NT2/D1 (cell line): ENCODE data around the gene TUBB8B.
"Not testable (repeated sequence)": the region's sequence is repeated elsewhere in the genome, so short reads cannot be mapped to it uniquely, and the experiment has no call there.

Experiments
- DNase-seq: peaks from one replicate; pipeline ENCODE4 v3.0.0-alpha.2; 2011; ENCODE audit warnings: low read depth, low spot score
- H3K27me3 ChIP-seq: 2 replicates; pipeline ENCODE4 v1.6.0; 2011; ENCODE audit warnings: mild to moderate bottlenecking; ENCODE audit not compliant: insufficient read length, insufficient read depth
- H3K36me3 ChIP-seq: 2 replicates; pipeline ENCODE4 v1.6.1; 2011; ENCODE audit warnings: mild to moderate bottlenecking, low read length, mixed read lengths; ENCODE audit not compliant: insufficient read depth, insufficient read length
- H3K4me1 ChIP-seq: 2 replicates; pipeline ENCODE4 v1.5.1; 2011; ENCODE audit not compliant: insufficient read depth, insufficient read length
- H3K4me3 ChIP-seq: 2 replicates; pipeline ENCODE4 v1.5.1; 2011; ENCODE audit warnings: low read depth; ENCODE audit not compliant: insufficient read length
- H3K9ac ChIP-seq: 2 replicates; pipeline ENCODE4 v1.6.0; 2011; ENCODE audit warnings: low read depth; ENCODE audit not compliant: insufficient read length
- H3K9me3 ChIP-seq: 2 replicates; pipeline ENCODE4 v1.5.1; 2011; ENCODE audit warnings: mild to moderate bottlenecking, low read length; ENCODE audit not compliant: insufficient read depth

The TUBB8B gene

DNA sequence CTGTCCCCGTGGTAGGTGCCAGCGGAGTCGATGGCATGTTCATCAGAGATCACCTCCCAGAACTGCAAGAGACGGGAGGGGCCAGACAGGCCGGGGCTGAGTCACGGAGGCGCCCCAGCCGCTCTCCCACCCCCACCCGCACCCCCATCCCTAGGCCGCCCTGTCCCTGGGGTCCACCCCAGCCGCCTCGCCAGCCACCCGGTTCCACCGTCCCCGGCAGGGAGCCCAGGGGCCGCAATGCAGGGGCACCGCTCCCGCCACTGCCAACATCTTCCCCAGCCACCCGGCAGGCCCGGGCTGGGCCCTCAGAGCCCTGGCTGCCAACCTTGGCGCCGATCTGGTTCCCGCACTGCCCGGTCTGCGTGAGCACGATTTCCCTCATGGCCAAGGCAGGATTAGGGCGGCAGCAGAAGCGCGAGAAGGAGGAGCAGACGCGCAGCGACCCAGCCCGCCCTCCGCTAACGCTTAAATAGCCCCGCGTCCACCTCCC is at the start of gene TUBB8B:
TSS of gene TUBB8B (minus strand) at position 440 of the 490 bp plus-strand sequence. CDS start at position 382, 58 bp downstream.
- H3K4me1 ChIP-seq, DNase-seq, H3K9ac ChIP-seq: not testable (repeated sequence)

DNA sequence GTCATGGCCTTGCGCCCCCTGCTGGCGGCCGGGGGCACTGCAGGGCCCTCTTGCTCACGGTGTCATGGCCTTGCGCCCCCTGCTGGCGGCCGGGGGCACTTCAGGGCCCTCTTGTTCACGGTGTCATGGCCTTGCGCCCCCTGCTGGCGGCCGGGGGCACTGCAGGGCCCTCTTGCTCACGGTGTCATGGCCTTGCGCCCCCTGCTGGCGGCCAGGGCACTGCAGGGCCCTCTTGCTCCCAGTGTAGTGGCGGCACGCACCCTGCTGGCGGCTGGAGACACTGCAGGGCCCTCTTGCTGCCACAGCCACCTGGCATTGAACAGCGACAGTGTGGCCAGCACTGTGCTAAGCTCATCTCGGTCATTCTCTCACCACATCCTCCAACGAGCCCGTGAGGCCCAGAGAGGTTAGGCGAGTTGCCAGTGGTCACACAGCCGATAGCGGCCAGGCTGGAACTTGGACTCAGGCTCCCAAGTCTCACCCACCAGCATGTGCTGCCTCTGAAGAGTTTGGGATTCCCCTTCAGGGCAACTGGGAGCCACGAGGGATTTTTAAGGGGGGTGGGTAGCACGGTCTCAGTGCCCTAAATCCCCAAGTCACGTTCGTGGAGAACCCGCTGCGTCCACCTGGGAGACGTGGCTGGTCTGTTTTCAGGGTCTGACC is 48.0 kb upstream of the TUBB8B start:
- H3K4me3 ChIP-seq, H3K9me3 ChIP-seq, H3K9ac ChIP-seq, DNase-seq, H3K4me1 ChIP-seq, H3K27me3 ChIP-seq, H3K36me3 ChIP-seq: not testable (repeated sequence)

More for the DNA sequence above, at the start of gene TUBB8B:
- not testable (repeated sequence) for H3K36me3 ChIP-seq, H3K27me3 ChIP-seq, H3K4me3 ChIP-seq, H3K9me3 ChIP-seq

DNA sequence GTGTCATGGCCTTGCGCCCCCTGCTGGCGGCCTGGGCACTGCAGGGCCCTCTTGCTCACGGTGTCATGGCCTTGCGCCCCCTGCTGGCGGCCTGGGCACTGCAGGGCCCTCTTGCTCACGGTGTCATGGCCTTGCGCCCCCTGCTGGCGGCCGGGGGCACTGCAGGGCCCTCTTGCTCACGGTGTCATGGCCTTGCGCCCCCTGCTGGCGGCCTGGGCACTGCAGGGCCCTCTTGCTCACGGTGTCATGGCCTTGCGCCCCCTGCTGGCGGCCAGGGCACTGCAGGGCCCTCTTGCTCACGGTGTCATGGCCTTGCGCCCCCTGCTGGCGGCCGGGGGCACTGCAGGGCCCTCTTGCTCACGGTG is 47.3 kb upstream of the TUBB8B start:
- H3K4me1 ChIP-seq, H3K36me3 ChIP-seq, H3K4me3 ChIP-seq, H3K27me3 ChIP-seq, DNase-seq, H3K9me3 ChIP-seq, H3K9ac ChIP-seq: not testable (repeated sequence)

DNA sequence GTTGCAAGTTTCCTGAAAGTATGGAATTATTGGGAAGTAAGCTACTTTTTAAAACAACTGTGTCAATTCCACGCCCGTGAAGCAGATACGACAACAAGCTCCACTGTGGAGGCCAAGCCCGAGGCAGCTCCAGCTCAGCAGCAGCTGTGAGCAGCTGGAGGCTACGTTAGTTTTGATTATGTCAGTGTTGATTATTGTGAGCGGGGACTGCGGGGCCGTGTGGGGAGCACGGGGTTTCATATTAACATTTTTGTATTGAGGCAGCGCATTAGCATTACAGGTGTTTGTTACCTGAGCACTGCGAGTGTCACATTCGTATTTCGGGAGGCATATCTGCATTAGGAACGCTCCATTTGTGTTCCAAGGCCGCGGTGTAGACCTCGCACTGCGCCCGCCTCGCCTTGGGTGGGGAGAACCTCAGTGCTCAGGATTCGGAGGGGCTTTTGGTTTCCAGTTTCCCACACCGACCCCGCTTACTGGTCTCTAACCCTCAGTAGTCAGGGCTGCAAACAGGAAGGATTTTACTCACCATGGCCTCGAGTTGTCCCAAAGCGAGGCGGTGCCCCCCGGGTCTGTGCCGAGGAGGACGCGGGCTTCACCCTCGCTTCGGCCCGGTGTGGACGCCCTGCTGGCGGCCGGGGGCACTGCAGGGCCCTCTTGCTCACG is 46.8 kb upstream of the TUBB8B start:
- H3K36me3 ChIP-seq, H3K9me3 ChIP-seq, H3K27me3 ChIP-seq, H3K4me3 ChIP-seq, DNase-seq, H3K9ac ChIP-seq, H3K4me1 ChIP-seq: not testable (repeated sequence)

DNA sequence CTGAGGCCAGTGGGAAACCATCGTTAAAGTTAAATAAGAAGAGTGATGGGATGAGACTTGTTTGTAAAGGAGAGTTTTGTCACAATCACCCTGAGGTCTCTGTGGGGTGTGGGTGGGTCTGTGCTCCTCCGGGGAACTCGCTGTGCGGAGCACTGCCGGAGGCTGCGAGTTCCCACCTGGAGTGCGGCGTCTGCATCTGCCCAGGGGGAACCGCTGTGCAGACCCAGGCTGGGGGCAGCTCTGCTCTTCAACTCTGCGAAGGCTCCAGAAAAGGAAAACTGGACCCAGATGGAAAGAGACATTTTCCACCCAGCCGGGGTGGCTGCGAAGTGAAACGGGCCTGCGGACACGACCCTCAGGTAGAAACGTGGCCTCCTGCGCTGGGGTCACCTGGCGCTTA is 46.2 kb upstream of the TUBB8B start:
- not testable (repeated sequence) for H3K9ac ChIP-seq, H3K36me3 ChIP-seq, DNase-seq, H3K9me3 ChIP-seq, H3K4me1 ChIP-seq, H3K4me3 ChIP-seq, H3K27me3 ChIP-seq

DNA sequence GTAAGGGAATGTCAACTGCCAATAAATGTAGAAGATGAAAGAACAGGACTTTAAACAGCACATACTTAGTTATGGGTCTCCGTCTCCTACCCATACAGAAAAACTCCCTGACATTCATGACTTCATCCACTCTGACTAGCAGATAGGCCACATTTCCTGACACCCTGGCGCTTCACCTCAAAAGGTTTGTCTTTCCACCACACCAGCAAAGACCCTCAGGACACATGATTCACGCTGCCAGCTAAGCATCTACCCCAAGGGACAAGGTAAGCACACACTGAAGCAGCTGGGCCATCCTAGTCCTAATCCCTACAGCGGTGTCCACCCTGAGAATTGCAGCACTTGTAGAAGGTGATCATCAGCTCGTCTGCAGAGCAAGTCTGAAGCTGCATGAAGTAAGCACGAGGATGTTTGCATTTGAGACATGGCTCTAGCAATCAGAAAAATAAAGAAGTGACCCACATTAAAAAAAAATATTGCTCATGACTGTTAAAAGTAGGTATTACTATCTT is 44.5 kb upstream of the TUBB8B start:
- not testable (repeated sequence) for H3K36me3 ChIP-seq, H3K9ac ChIP-seq, H3K9me3 ChIP-seq, H3K4me1 ChIP-seq, H3K4me3 ChIP-seq, H3K27me3 ChIP-seq, DNase-seq

DNA sequence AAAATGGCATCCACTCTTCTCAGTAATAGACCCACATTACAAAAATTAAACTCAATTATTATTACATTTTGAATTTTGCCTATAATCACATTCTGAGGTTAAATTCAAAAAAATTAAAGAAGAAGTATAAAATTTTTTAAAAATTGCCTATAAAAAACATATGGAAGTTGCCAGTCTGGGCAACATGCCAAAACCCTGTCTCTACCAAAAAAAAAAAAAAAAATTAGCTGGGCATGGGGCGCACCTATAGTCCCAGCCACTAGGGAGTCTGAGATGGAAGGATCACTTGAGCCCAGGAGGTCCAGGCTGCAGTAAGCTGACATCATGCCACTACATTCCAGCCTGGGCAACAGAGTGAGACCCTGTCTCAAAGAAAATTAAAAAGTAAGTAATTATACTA is 42.1 kb upstream of the TUBB8B start:
- H3K36me3 ChIP-seq, DNase-seq, H3K27me3 ChIP-seq, H3K9me3 ChIP-seq, H3K4me1 ChIP-seq, H3K4me3 ChIP-seq, H3K9ac ChIP-seq: not testable (repeated sequence)

DNA sequence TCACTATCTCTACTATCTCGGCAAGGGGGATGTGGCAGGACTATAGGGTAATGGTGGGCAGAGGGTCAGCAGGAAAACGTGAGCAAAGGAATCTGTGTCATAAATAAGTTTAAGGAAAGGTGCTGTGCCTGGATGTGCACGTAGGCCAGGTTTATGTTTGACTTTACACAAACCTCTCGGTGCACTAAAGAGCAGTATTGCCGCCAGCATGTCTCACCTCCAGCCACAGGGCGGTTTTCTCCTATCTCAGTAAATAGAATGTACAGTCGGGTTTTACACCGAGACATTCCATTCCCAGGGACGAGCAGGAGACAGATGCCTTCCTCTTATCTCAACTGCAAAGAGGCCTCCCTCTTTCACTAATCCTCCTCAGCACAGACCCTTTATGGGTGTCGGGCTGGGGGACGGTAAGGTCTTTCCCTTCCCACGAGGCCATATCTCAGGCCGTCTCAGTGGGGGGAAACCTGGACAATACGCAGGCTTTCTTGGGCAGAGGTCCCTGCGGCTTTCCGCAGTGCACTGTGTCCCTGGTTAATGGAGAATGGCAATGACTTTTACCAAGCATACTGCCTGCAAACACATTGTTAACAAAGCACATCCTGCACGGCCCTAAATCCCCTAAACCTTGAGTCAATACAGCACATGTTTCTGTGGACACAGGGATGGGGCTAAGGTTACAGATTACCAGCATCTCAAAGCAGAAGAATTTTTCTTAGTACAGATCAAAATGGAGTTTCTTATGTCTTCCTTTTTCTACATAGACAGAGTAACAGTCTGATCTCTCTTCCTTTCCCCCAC is 41.2 kb upstream of the TUBB8B start:
- H3K36me3 ChIP-seq, H3K9ac ChIP-seq, H3K27me3 ChIP-seq, H3K4me1 ChIP-seq, H3K4me3 ChIP-seq, H3K9me3 ChIP-seq, DNase-seq: not testable (repeated sequence)

DNA sequence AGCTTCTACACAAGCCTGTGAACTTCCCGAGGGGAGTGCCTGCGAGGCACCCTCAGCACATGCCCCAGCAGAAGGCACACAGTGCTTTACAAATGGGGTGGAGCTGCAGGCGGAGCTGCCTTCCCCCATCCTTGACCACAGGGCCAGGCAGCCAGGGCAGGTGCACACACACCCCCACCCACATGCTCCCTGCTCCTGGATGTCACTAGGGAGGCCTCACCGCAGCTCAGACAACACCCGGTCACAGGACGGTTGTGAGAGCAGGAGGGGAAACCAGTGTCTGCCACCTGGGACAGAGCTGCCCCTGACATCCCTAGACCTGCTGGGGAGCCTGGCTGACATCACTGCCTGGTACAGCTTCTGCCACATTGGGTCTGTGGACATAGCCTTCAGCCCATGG is 39.7 kb upstream of the TUBB8B start:
- not testable (repeated sequence) for H3K4me1 ChIP-seq, H3K9me3 ChIP-seq, H3K27me3 ChIP-seq, H3K9ac ChIP-seq, H3K4me3 ChIP-seq, H3K36me3 ChIP-seq, DNase-seq

DNA sequence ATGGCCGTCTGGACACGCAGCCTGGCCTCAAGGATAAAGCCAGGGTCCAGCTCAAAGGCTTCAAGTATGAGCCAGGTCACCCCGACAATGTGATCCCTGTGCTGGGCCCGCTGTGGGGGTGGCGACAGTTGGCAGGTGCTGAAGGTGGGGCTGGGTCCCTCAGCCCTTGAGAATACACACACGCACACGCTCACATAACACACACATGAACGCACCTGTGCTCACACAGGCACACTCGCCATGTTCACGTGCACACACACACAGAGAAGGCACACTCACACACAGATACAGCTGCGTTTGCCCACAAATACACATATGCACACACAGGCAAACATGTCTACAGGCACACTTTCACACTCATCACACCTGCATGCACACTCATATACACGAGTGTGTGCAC is 35.4 kb upstream of the TUBB8B start:
- H3K9me3 ChIP-seq, H3K4me3 ChIP-seq, H3K27me3 ChIP-seq, H3K4me1 ChIP-seq, DNase-seq, H3K36me3 ChIP-seq, H3K9ac ChIP-seq: not testable (repeated sequence)

DNA sequence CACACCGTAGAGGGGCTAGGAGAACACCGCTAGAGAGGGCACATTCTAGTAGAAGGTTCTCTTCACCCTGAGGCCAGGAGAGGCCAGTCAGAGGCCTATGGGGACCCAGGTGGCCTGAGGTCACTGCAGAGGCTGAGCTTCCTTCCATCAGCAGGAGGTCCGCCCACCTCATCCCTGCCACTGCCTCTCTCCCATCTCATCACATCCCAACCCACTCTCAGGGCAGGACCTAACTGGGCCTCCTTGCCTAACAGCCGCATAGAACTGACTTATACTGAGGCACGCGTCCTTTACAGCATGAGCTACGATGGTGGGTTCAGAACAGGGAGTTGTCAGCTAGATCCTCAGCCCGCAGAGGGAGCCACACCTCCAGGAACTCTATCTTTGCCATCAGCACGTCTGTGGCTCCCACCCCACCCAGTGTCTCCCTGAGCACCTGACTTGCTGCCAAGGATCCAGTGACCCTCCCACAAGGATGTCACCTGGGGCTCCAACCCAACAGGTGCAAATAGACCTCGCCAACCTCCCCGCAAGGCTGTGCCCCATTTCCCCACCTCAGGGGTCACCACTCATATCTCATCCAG is 33.3 kb upstream of the TUBB8B start:
- not testable (repeated sequence) for H3K9me3 ChIP-seq, DNase-seq, H3K4me1 ChIP-seq

More for the DNA sequence above, 33.3 kb upstream of the TUBB8B start:
- not testable (repeated sequence) for H3K36me3 ChIP-seq, H3K9ac ChIP-seq, H3K27me3 ChIP-seq, H3K4me3 ChIP-seq
